NOMO-1 treated with DMSO at 0.1 percent for 48 hours (cell line): ENCODE measurements around the gene CYYR1.

Experiments used
- DNase-seq: peaks from one replicate; lab custom pipeline; 2025; ENCODE audit not compliant: unreplicated experiment; lab: John Stamatoyannopoulos, UW

The CYYR1 gene

DNA sequence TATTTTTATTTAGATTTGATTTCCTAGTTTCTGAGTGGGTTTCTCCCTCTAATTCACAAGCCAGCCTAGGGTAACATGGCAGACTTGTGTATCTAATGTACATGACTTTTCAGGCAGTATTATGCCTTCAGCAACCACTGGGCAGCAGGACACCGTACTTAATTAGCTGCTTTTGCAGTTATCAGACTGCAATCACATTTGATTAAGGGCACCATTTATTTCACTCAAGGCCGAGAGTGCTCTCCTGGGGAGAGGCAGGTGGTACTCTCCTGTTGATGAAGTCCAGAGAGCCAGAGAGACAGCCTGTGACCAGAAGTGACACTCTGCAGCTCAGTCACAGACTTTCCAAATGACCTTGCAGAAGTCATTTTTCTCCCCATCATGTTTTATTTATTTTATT is 18.7 kb downstream of the CYYR1 start:
- no peak for DNase-seq

- no peak for DNase-seq
These were observed 19.2 kb downstream of the CYYR1 start for GRCh38 chr21:26553898-26554297.

- no peak for DNase-seq
These were observed 22.8 kb downstream of the CYYR1 start for GRCh38 chr21:26550326-26550725.

DNA sequence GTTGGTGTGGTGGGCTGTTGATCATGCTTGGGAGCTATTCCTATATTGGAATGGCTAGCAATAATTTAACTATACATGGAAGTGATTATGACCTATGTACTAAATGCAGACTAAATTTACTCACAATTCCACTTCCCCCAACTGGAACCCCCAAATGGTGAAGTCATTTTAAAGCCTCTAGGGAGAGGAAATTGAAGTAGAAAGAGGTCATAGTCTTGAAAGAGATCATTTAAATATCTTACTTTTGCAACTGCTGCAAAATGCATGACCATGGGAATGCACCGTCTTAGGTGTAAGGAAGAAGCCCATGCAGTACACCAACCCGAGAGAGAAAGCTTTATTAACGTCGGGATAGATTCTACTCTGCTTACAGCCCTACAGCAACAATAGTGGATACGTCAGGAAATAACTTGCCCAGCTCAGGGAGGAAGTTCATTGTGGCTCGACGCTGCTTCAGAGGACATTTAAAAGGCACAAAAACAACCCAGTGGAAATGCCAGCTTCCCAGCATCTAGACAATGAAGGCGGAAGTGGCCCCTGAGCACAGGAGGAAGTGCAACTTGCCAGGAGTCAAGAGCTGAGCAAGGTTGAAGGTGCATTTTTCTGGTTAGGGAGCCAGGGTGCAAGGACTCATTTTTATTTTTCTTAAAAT is 26.5 kb downstream of the CYYR1 start:
- DNase-seq = peak; percentile 64

- DNase-seq = no peak
These were observed 28.8 kb downstream of the CYYR1 start for GRCh38 chr21:26544201-26544775.

DNA sequence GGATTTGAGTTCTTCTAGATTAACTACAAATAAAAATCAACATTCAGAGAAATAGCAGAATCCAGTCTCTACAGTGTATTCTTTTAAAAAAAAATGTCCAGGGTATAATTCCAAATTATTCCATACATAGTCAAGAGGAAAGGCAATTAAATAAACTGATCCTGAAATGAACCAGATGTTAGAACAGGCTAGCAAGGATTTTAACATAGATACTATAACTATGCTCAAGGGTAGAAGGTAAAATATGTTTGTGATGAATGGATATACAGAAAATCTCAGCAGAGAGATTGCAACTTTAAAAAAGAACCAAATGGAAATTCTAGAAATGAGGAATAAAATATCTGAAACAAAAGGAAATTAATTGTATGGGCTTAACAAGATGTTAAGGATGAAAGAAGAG is 32.4 kb downstream of the CYYR1 start:
- no peak for DNase-seq

DNA sequence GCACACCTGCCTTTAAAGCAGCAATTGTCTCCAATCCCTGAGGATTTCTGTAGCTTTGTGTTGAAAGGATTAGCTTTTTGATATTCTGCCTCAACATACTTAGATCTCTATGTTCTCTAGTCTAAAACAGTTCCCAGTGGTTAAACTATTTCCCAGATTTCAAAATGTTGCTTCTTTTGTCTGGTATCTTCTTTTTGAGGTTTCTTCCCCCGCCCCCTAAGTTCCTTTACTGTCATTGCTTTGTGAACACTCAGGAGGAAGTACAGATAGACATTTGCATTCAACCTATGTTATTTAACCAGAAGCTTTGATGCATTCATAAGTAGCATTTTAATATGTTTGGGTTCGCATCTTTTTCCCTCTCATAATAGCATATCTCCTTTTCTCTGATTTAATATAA is 33.5 kb downstream of the CYYR1 start:
- DNase-seq = peak; percentile 19

GRCh38 chr21:26534517-26534916 is 38.6 kb downstream of the CYYR1 start:
- DNase-seq = peak; percentile 20

GRCh38 chr21:26532208-26532607 is 40.9 kb downstream of the CYYR1 start:
- DNase-seq = no peak

DNA sequence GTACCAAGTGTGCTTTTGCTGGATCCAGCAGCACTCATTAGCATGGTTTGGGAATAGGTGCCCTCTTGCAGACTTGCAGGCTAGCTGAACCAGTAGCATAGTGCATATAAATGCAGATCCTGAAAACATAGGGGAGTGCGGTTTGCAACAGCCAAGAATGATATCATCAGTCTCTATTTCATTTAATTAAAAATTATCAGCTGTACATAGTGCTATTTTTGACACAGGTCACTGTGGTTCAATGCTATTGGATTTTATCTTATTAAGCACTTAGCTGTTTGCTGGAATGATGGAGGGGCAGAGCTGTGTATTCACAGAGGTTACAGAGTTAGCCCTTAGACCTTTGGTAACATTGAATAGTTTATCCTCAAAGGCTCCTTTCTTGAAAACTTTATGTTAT is 43.6 kb downstream of the CYYR1 start:
- no peak for DNase-seq

GRCh38 chr21:26528882-26529281 is 44.2 kb downstream of the CYYR1 start:
- DNase-seq = no peak

DNA sequence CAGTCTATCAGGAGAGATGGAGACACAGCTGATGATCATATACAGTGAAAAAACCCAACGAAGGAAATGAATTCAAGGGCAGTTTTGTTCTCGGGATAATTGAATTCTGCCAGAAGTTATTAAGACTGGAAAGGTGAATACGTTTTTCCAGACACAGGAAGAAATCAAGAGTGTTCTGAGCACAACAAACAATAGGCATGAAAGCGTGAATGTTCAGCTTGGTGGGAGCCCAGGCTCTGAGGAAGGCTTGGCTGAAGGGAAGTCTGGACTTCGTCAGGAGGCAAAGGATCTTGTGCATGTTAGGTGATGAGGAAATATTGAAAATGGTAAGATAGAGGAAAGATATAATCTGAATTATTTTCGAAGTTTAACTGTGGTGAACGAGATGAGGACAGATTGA is 50.4 kb downstream of the CYYR1 start:
- no peak for DNase-seq

GRCh38 chr21:26519142-26519541 is 53.9 kb downstream of the CYYR1 start:
- DNase-seq = no peak

- DNase-seq = no peak
These were observed 57.8 kb downstream of the CYYR1 start for GRCh38 chr21:26515257-26515656.

DNA sequence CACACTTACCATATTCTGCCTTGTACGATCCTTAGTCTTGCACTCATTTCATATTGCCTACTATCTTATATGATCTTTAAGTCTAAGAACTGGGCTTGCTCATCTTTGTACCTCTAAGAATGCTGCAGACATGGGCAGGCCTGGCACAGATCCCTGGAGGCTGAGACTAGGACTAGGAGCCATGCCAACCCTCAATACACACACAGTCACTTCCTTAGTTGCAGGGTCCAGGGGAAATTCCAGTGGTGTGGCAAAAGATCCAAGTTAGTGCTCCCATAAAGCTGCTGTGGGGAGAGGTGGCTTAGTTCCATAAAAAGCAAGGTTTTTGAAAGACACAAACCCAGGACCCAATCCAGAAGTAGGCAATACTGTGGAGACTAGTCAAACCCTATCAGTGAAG is 59.9 kb downstream of the CYYR1 start:
- no peak for DNase-seq

GRCh38 chr21:26512664-26513063 is 60.4 kb downstream of the CYYR1 start:
- no peak for DNase-seq

- DNase-seq = no peak
These were observed 64.2 kb downstream of the CYYR1 start for GRCh38 chr21:26508903-26509302.

- no peak for DNase-seq
These were observed 66.1 kb downstream of the CYYR1 start for GRCh38 chr21:26506956-26507355.

GRCh38 chr21:26505211-26505610 is 67.9 kb downstream of the CYYR1 start:
- no peak for DNase-seq

GRCh38 chr21:26503414-26503813 is 69.7 kb downstream of the CYYR1 start:
- DNase-seq = no peak

GRCh38 chr21:26501495-26502021 is 71.5 kb downstream of the CYYR1 start:
- DNase-seq = no peak

DNA sequence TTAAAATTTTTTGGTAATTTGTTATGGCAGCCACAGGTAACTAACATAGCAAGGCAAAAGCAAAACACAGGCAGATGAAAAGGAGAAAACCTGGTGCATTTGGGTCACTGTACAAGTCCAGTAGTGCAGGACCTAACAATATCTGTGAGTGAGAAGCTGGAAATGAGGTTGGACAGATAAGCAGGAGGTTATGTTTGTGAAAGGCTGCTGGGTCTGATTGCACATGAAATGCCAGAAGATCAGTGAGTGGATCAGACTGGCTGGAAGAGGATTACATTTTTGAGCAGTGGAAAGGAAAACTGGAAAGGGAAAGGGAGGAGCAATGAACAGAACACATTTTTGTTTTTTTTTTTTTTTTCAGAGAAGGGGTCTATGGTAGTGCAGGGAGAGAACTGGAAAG is 73.6 kb downstream of the CYYR1 start:
- DNase-seq = no peak

GRCh38 chr21:26495283-26495849 is 77.7 kb downstream of the CYYR1 start:
- no peak for DNase-seq
